NCI-H446 (cell line): ENCODE data around the gene FSD2.
A peak's percentile ranks its signal among the peaks of the same experiment; 100 is the strongest.
"Not testable (repeated sequence)": the region's sequence is repeated elsewhere in the genome, so short reads cannot be mapped to it uniquely, and the experiment has no call there.

ENCODE experiments used
- DNase-seq, 2 experiments: peaks; one replicate each; lab custom pipeline; 2025; lab: John Stamatoyannopoulos, UW

Gene FSD2

DNA sequence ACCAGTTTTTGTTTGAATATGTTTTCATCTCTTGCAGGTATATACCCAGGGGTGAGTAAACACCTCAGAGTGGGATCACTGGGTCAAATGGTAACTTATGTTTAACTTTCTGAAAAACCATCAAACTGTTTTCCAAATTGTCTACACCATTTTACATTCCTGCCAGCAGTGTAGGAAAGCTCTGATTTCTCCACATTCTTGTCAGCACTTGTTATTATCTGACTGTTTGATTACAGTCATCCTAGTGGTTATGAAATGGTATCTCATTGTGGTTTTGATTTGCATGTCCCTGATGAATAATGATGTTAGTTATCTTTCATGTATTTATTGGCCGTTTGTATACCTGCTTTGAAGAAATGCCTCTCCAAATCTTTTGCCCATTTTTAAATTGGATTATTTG, 13.8 kb downstream of the FSD2 start:
- no peak for DNase-seq

DNA sequence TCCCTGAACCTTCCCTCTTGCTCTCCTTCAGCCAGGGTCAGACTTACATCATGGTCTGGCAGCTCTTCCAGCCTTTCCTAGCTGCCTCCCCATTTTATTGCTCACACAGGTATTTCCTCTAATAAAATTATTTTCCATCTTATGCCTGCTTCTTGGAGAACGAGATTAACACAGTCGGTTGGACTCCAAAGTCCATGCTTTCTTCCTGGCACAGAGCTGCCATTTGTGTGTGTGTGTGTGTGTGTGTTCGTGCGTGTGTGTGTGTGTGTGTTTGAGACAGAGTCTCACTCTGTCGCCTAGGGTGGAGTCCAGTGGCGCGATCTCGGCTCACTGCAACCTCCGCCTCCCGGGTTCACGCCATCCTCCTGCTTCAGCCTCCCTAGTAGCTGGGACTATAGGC, 15.5 kb downstream of the FSD2 start:
- DNase-seq: no peak

DNA sequence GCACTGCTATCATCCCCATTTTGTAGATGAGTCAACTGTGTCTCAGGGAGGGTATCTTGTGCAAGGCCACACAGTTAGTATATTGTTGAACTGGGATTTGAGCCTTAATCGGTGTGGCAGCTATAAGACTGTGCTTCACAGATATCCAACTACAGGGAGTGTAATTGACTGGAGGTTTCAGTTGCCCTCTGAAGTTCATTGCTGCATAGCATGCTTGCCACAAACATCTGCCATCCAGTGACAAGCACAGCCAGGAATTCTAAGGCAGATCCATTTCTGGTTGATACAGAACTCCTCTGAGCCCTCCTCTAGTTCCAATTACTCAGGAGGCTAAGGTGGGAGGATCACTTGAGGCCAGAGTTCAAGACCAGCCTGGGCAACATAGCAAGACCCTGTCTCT, 16.4 kb downstream of the FSD2 start:
- no peak for DNase-seq

DNA sequence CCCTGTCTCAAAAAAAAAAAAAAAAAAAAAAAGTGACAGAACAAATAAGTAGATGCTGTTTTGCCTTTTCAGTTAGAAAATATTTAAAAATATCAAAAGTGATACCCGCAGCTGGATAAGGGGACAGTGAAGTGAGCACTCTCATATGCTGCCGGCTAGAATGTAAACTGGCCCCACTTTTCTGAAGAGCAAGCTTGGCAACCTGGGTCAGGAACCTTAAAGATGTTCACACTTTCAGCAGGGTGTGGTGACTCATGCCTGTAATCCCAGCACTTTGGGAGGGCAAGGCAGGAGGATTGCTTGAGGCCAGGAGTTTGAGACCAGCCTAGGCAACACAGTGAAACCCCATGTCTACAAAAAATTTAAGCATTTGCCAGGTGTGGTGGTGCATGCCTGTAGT, 17.4 kb downstream of the FSD2 start:
- DNase-seq: no peak

DNA sequence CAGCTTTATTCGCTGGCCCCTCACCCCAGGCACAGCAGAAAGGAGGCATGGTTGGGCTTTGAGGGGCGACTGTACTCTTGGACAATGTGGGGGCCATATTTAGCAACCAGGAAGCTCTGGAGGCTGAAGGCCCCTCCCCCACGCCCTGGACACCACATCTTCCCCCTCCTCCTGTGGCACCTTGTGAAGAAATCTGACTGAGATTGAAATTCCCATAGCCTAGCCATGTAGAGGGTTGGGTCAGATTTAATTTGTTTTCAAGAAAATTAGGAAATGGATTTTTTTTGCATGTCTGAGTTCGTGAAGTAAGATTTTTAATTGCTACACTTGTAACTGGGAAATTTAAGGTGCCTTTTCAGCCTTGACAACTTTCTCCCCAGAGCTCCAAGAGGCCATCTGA, 24.5 kb downstream of the FSD2 start:
- DNase-seq: no peak

DNA sequence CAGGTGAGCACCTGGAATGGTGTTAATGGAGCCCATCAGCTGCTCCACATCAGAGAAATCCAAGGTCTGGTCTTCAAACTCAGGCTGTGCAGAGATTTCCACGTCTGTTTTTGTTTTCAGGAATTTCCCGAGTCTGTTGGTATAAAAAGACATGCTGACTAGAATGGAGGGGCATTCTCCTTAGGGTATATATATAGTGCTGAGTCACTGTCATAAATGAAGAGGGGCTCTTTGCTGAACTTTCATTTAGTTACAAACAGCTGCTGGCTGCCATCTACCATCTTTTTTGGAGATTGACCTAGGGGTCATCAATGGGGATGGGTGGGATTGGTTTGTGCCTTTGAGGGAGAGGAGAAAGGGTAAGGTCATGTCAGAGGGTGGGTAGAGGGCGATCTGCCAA, 27.1 kb downstream of the FSD2 start:
- DNase-seq: no peak

DNA sequence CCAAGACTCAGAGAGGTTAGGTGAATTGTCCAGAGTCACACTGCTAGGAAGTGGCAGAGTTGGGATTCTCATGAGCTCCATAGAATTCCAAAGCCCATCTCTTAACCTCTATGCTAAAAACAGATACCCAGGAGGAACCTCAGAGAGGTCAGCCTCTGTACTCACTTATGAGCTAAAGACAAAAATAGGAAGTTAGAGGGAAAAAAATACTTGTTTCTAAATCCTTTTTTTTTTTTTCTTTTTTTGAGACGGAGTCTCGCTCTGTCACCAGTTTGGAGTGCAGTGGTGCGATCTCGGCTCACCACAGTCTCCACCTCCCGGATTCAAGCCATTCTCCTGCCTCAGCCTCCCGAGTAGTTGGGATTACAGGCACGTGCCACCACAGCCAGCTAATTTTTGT, 31.4 kb downstream of the FSD2 start:
- DNase-seq: no peak

DNA sequence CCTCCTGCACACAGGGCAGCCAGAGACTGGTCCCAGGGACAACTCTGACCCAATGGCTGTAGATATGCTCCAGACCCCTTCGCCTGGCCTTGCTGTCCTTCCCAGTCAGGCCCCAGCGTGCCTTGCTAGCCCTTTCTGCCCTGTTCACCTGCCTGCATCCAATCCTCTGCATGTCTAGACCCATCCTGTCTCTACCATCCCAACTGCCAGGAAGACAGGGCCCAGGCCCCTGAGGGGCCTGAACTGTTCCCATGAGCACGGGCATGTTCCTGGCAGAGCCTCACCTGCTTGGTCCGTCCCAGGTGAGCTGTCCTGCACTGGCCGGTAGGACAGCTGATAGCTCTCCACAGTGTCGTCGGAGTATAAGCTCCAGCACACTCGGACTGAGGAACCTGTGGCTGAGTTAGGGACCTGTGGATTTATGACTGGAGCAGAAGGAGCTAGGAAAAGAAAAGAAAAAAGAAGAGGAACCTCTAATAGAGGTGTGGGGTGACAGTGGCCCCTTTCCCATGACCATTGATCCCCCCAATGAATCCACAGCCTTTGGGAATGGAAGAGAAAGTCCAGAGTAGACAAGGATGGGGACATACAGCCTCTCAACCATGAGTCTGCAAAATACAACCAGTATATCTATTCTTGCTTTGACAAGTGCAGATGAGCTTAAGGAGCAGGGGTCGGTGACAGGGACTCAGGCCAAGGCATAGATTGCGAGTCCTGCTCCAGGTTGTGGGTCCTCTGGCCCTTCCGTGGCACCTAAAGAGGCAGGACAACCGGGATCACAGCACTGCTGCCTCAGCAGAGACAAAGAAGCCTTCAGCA, 33.9 kb downstream of the FSD2 start:
- DNase-seq: no peak

DNA sequence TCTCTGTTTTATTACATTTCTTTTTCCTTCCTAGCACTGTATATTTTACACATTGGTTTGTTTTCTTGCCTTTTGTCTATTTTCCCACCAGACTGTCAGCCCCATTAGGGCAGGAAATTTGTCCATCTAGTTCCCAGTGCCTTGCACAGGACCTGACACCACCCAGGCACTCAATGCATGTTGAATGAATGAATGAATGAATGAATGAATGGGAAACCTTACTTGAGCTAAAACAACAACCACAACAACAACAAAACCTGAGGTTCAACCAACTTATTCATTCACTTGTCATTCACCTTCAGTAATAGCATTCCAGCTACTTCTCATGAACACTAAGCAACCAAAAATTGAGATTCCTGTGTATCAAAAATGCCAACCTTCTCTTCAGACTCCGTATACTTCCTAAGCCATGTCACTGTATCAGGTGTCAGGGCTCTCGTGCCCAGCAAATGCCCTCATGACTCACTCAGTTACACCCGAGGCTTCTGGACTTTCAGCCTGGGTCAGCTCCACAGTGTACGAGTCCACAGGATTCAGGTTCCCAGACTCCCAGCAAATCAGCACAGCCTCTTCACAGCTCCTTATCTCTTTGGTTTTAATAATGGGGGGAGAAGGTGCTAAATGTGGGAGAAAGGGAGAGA, 37.3 kb downstream of the FSD2 start:
- DNase-seq: no peak

DNA sequence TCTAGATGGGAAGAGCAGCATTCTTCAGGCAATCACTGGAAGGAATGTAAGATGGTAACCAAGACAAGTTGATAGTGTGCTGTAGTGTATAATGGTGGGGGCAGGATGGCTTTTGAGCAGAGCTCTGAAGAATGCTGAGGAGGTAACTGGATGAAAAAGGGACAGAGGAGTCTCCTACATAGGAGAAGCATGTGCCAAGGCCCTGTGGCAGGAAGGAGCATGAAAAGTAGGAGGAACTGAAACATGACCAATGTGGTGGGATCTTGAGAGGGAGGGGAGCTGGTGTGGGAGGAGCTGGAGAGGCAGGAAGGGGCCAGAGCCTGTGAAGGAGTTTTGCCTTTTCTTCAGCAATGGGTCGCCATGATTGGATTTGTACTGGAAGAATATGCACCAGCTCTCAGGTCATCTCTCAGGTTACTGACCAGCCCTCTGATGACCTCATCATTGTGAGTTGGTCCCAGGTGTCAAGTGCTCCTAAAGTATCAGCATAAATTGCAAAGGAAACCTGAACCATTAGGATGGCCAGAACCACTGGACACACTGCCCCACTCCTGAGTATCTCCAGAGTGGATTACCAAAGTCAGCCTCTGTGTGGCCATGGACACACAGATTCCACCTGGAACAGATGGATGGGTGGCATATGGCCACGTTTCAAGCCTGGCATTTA, 38.6 kb downstream of the FSD2 start:
- DNase-seq: no peak

DNA sequence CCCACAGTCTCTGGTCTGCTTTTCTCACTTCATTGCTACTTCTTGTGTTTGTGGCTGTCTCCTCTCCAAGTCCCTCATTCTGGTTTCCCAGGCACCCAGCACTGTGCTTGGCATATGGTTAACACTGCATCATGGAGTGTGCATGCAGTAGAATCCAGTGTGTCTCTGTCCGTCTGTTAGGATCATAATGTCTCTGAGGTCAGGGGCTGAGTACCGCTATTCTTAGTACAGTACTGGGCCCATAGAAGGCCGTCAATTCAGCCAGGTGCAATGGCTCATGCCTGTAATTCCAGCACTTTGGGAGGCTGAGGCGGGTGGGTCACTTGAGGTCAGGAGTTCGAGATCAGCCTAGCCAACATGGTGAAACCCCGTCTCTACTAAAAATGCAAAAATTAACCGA, 39.7 kb downstream of the FSD2 start:
- not testable (repeated sequence) for DNase-seq

DNA sequence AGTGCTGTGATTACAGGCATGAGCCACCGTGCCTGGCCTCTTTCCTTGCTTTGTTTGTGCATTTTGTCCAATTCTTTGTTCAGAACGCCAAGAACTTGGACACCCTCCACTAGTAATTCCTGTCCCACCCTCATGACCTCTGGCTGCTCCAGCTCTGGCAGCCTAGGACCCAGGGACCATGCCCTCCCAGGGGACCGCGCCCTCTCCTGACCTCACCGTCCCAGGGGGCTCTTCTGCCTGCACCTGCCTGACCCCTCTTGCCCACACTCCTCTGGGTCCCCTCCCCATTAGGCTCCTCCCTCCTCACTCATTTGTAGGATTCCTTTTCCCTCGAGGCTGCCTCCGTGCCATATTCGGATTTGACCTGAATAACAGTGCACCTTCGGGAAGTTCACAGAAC, 41.1 kb downstream of the FSD2 start:
- DNase-seq: no peak

DNA sequence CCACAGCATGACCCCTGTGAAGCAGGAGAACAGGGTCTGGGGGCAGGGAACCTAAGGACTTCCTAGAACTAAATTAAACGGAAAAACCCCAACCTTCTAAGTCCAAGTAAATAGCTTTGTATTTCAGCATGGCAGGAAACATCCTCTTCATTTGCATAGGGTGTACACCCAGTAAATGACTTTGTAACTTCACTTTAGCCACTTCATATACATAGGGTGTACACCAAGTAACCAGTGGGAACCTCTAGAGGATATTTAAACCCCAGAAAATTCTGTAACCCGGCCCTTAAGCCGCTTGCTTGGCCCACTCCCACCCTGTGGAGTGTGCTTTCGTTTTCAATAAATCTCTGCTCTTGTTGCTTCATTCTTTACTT, 41.8 kb downstream of the FSD2 start:
- DNase-seq: no peak

DNA sequence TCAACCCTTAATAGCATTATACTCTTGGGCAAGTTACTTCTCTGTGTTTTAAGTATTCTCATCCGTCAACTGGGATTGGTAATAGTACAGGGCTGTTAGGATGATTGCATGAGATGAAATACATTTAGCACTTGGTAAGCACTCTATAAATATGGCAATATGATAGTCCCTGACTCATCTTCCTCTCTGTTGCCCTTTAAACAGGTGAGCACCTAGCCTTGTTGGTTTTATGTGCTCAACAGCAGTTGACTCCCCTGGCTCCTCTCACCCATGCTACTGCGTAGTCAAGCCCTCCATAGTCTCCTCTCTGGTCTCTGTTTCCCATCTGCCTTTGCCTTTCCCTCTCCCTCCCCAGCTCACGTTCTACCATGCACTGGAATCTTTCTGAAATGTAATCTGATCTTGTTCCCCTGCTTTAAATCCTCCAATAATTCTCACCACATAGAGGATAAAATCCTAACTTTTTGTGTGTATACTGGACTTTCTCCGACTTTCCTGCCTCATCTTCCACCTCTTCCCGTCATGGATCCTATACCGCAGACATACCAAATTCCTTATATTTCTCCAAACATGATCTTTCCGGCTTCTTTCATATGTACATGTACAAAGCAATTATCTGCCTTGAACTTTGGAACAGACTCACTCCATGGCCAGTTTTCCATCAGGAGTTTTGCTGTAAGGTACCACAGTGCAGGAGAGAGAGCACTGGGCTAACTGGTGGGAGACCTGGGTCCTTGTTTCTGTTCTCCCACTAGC, 42.3 kb downstream of the FSD2 start:
- no peak for DNase-seq

DNA sequence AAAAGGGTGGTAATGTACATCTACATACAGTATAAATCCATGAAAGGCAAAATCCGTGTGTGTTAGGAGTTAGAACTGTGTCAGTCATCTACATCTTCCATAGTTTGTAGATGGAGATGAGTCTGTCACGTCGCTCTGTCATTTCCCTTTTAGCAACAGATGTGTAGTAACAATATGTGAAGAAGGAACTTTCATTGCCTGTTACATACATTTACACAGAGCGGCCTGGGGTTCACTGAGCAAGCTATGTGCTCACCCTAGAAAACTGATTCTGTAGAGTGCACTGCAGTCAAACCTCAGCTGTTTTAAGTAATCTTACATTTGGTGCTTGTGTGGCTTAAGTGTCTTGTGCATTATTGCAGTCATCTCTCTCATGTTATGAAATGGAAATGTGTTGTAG, 54.6 kb downstream of the FSD2 start:
- no peak for DNase-seq

DNA sequence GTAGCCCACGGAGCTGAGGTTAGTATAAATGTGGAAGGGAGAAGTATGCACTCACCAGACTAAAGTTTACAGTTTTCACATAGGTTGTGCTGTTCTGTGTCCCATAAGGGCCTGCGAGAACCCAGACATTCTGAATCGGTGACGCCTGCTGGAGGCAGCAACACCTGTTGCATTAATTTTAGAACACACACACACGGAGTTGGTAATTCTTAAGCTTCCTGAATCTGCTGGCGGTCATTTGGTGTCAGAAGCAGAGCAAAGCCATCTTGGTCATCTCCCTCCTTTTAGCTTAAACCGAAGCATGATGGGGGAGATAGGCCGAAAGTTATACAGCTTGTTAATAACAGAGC, 55.1 kb downstream of the FSD2 start:
- no peak for DNase-seq

DNA sequence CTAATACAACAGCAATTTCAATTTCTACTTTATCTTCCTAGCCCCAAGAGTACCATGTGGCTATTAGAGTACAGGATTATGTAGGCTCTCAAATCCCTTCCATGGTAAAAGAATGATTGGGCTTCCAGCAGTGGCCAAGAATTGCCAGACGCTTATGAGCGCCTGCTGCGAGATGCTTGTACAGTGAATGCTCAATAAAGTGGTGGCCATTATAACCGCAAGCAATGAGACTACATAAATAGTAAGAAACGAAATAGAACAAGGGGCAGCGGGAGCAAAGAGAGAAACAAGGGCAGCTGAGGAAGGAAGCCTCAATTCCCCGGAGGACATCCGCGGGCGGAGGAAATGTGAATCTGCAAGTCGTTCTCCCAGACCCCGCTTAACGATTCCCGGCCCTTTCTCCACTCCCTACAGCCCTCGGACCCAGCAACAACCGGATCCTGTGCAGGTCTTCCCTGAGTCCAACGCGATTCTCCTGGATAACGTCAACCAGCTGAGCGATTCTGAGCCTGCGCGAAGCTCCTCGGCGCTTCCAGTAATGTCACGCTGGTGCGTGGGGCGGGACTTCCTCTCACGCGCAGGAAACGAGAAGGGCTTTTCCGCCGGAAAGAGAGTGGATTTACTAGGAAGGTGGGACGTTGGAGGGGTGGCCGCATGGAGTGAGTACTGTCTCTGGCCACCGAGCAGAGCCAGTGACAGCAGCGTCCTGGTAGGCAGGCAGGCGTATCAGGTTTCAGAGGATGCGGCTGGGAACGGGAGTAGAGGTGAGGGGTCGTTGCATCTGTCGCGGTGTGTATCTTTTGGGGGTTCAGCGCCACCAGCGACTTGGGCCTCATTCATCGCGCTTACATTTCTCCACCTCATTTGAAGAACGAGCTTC, 55.7 kb downstream of the FSD2 start:
- peak; percentile 79 to 94 for DNase-seq

DNA sequence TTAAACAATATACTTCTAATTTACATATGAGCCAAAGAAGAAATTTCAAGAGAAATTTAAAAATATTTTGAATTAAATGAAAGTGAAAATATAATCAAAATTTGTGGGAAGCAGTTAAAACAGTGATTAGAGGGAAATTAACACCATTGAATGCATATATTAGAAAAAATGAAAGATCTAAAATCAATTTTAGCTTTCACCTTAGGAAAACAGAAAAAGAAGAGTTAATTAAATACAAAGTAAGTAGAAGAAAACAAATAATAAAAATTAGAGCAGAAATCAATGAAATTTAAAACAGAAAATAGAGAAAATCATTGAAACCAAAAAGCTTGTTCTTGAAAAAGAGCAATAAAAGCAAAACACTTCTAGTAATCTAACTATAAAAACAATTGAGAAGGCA, 57.6 kb downstream of the FSD2 start:
- DNase-seq: no peak

DNA sequence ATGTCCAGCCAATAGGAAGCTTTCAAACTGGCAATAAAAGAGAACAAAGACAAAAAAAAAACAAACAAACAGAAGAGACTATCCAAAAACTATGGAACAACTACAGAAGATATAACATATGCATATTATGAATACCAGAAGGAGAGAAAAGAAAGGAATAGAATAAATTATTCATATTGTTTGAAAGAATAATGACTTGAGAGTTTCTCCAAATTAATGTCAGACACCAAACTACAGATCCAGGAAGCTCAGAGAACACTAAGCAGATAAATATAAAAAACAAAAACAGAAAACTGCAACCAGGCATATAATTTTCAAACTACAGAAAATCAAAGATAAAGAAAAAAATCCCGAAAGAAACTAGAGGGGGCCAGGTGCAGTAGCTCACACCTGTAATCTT, 62.1 kb downstream of the FSD2 start:
- DNase-seq: no peak

DNA sequence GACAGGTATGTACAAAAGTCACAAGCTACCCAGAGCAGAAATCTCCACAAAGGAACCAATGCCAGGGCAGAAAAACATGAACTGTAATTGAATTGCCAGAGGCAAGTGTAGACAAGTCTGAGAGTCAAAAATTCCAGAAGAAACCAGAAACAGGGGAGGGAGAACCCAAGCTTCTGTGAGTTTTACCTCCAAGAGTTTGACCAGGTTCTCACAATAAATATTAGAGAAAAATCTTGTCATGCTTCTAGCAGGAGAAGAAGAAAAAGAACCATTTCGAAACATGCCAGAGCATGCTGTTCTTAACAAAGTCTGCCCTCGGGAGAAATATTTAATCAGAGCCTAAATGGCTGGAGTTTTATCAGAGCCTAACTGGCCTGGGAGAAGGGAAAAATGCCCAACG, 63.7 kb downstream of the FSD2 start:
- no peak for DNase-seq

DNA sequence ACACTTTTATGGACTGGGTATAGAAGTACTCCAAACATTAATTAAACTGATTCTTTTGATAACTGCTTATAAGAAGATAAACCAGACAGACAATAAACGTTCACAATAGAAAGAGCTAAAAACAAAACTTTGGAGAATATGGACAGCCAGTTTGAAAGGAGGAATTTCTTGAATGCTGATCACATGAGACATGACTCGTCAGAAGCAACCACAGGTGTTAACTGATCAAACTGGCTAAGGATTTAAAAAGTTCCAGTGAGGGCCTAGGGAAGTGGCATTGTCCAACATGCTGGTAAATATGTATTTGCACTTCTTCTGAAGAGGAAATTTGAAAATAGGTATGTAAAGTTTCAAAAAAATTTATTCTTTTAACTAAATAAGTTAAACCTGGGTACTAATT, 66.8 kb downstream of the FSD2 start:
- no peak for DNase-seq

DNA sequence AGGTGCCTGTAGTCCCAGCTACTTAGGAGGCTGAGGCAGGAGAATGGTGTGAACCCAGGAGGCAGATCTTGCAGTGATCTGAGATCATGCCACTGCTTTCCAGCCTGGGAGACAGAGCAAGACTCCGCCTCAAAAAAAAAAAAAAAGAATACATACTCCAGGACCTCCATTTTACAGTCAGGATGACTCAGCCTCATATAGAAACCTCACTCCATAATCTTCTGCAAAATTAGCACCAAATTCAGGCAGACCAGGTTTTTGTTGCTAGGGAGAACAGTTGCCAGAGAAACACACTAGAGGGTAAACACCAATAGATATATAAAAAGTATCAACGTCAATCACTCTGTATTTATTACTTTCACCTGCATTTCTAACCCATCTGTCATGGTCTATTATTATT, 67.9 kb downstream of the FSD2 start:
- no peak for DNase-seq
